ENCODE data around the gene SUFU. TPM values are rescaled to one million over a fixed set of nuclear protein-coding genes. Genes with fewer than 3 reads are reported as not detected.

The SUFU gene
- total and polyA plus RNA-seq, 2 of the 8 experiments (the other 6 are each of a cell fraction or from before 2014, with no cell fraction given): 7.0 to 10.8 TPM

- Histone ChIP-seq H3K4me2 (ENCODE audit: insufficient read depth in 1 of 2, low read depth in 2 of 2, low read length in 2 of 2) (peak overlapping the region; percentile 75 to 94), H3K79me2 (ENCODE audit: control insufficient read depth in 1 of 2, insufficient read depth in 2 of 2, low read length in 2 of 2) (no peaks in the 10 kb centered on the region), H2BK5ac (ENCODE audit: low read depth, low read length) (peak overlapping the region; percentile 87), H4K8ac (ENCODE audit: extremely low read depth, insufficient read depth, low read length) (peak overlapping the region; percentile 47; the same call in 1 of the 2 replicates), H3K4me1 (replicated peaks in 1 of 4; ENCODE audit: control insufficient read depth in 3 of 4, insufficient read depth in 4 of 4, low read length in 3 of 4) (peaks cover 8 to 24% (median 14%) of the 10 kb centered on the region in 4 experiments), H3K9me3 (ENCODE audit: insufficient read depth in 2 of 2, low read depth in 1 of 2, low read length in 1 of 2) (no peaks in the 10 kb centered on the region), H3K14ac (ENCODE audit: insufficient read length) (no peak overlapping the region), H3K18ac (ENCODE audit: extremely low read depth, low read length) (peak overlapping the region; percentile 66), H3K27me3 (replicated peaks in 1 of 4; ENCODE audit: control insufficient read depth in 3 of 4, extremely low read depth in 1 of 4, insufficient read depth in 3 of 4, low read length in 3 of 4) (peaks cover 0 to 5% (median 0%) of the 10 kb centered on the region in 4 experiments; a peak in 1 of 7 replicates), H2AK5ac (ENCODE audit: low read depth, low read length) (peak overlapping the region; percentile 88; the same call in 1 of the 2 replicates), H3K36me3 (ENCODE audit: control insufficient read depth in 2 of 4, insufficient read depth in 4 of 4, low read length in 3 of 4) (peaks cover 0 to 11% (median 3%) of the 10 kb centered on the region in 4 experiments; a peak in 3 of 8 replicates), H3K23me2 (ENCODE audit: low read depth, low read length) (peaks cover 5% of the 10 kb centered on the region; the same call in 1 of the 2 replicates), H2BK20ac (ENCODE audit: low read length) (peak overlapping the region; percentile 28; the same call in 1 of the 2 replicates), H3K56ac (replicated peaks; ENCODE audit: insufficient read length, low read depth, low read length) (no peak overlapping the region), H3K23ac (ENCODE audit: insufficient read length) (no peak overlapping the region), H4K20me1 (replicated peaks in 1 of 2; ENCODE audit: control insufficient read depth in 1 of 2, insufficient read depth in 2 of 2, low read length in 2 of 2) (no peaks in the 10 kb centered on the region), H2BK12ac (ENCODE audit: low read depth, low read length) (peak overlapping the region; percentile 69), H3K27ac (ENCODE audit: low read depth, low read length) (peak overlapping the region; percentile 51), H3K9ac (replicated peaks in 1 of 4; ENCODE audit: extremely low read depth in 1 of 4, low read depth in 3 of 4, low read length in 3 of 4) (peak overlapping the region in 2 of 4 experiments; percentile 61 to 83; a peak in 5 of 7 replicates), H2AFZ (ENCODE audit: low read length) (peak overlapping the region; percentile 97), H2BK120ac (replicated peaks; ENCODE audit: low read depth, low read length) (no peak overlapping the region), H4K91ac (replicated peaks; ENCODE audit: insufficient read length, low read length) (peak overlapping the region; percentile 84), H4K5ac (ENCODE audit: insufficient read length, low read depth, low read length) (peak overlapping the region; percentile 35), H2BK15ac (ENCODE audit: low read length) (peak overlapping the region; percentile 66), H3K79me1 (ENCODE audit: low read depth, low read length) (no peaks in the 10 kb centered on the region; the same call in 1 of the 2 replicates), H3K4me3 (ENCODE audit: extremely low read depth in 1 of 4, insufficient read depth in 2 of 4, low read depth in 3 of 4, low read length in 4 of 4) (peak overlapping the region in 2 of 4 experiments; percentile 50 to 75; a peak in 4 of 8 replicates), H3K4ac (replicated peaks; ENCODE audit: insufficient read length, low read depth, low read length) (peak overlapping the region; percentile 3)
- 49% methylated on average over 8 of the region's 8 CpGs; no CpG with 5 or more reads in 1 of the 2 experiments for WGBS, 2 experiments (ENCODE audit: extremely low coverage in 1 of 2, insufficient coverage in 1 of 2, insufficient read length in 1 of 2, insufficient replicate concordance in 2 of 2, low coverage in 1 of 2, low lambda C conversion rate in 2 of 2, missing lambda C conversion rate in 1 of 2)
- CTCF ChIA-PET (ENCODE audit: partially characterized antibody): interaction anchor here (0.9 to 4.7 kb wide), 7 partner anchors 11 to 66 kb away, joined by 3 to 40 read pairs (median 9); partner anchors contain the start of genes C10orf95, CUEDC2 and FBXL15
- POLR2A ChIA-PET (ENCODE audit: partially characterized antibody): interaction anchor here (0.9 to 5.7 kb wide), 10 partner anchors 8 to 215 kb away, joined by 3 to 69 read pairs (median 6); partner anchors contain the start of genes C10orf95, CUEDC2, FBXL15 and GBF1
- DNase-seq (ENCODE audit: low read depth in 1 of 2, low spot score in 2 of 2) (no peak), FAIRE-seq (no peak)
- TF ChIP-seq SIN3A (conservative IDR thresholded peaks at IDR 0.05 in 1 of 2, IDR thresholded peaks at IDR 0.05 in 1 of 2; ENCODE audit: low read depth in 1 of 2, low read length in 2 of 2) (no peak), CHD2 (IDR thresholded peaks at IDR 0.05; ENCODE audit: low read length) (no peak), YY1 (IDR thresholded peaks at IDR 0.05; ENCODE audit: low read depth, low read length) (no peak), RNF2 (IDR thresholded peaks at IDR 0.05; ENCODE audit: borderline replicate concordance, low read depth, low read length, missing control alignments, poor library complexity, severe bottlenecking) (no peak), CREB1 (IDR thresholded peaks at IDR 0.05) (no peak), MAFK (IDR thresholded peaks at IDR 0.05; ENCODE audit: low read depth, low read length) (no peak), E2F6 (IDR thresholded peaks at IDR 0.05) (no peak)
Measured at GRCh38 chr10:102460836-102461186, 43.0 kb upstream of the SUFU start.

All from H1 (cell line).